GM23338 (cell line): Measurements from ENCODE around the gene SYT5. TPM values are rescaled to one million over a fixed set of nuclear protein-coding genes. Genes with fewer than 3 reads are reported as not detected.

Experiments
- ATAC-seq: fragments of 200-7000 bp; cut with Tn5 transposase; 3 replicates; pipeline ENCODE4 v1.9.1; 2020
- DNase-seq: peaks from one replicate; pipeline ENCODE4 v3.0.0-alpha.2; 2015; ENCODE audit warnings: low spot score
- H2AFZ ChIP-seq: fragments of 200-600 bp; sonication (generic); 2 replicates; pipeline ENCODE4 v1.8.0; 2016; ENCODE audit warnings: antibody characterized with exemption, mild to moderate bottlenecking, moderate library complexity
- H3F3A ChIP-seq: fragments of 200-600 bp; sonication (generic); replicated peaks from 2 replicates; pipeline ENCODE4 v1.8.0; 2017; ENCODE audit warnings: antibody characterized with exemption, mixed run types, low read depth
- H3K27ac ChIP-seq: fragments of 200-600 bp; sonication (generic); 2 replicates; pipeline ENCODE4 v1.6.1; 2016; ENCODE audit warnings: low read depth
- H3K27me3 ChIP-seq: fragments of 200-600 bp; sonication (generic); 2 replicates; pipeline ENCODE4 v1.8.0; 2016; ENCODE audit warnings: mild to moderate bottlenecking, mixed run types, moderate library complexity; ENCODE audit not compliant: insufficient read depth
- H3K36me3 ChIP-seq: fragments of 200-600 bp; sonication (generic); 2 replicates; pipeline ENCODE4 v1.8.0; 2016; ENCODE audit warnings: mild to moderate bottlenecking; ENCODE audit not compliant: insufficient read depth
- H3K4me1 ChIP-seq: fragments of 200-600 bp; sonication (generic); 2 replicates; pipeline ENCODE4 v1.8.0; 2016; ENCODE audit warnings: mild to moderate bottlenecking, moderate library complexity; ENCODE audit not compliant: insufficient read depth
- H3K4me2 ChIP-seq: fragments of 200-600 bp; sonication (generic); 2 replicates; pipeline ENCODE4 v1.7.1; 2017; ENCODE audit warnings: mixed run types
- H3K4me3 ChIP-seq: fragments of 200-600 bp; sonication (generic); 2 replicates; pipeline ENCODE4 v1.6.1; 2016; ENCODE audit warnings: mixed run types
- H3K79me2 ChIP-seq: fragments of 200-600 bp; sonication (generic); replicated peaks from 2 replicates; pipeline ENCODE4 v1.8.0; 2017; ENCODE audit warnings: mild to moderate bottlenecking; ENCODE audit not compliant: insufficient read depth
- H3K9me2 ChIP-seq: fragments of 200-600 bp; sonication (generic); 2 replicates; pipeline ENCODE4 v1.8.0; 2017; ENCODE audit not compliant: insufficient read depth
- H4K20me1 ChIP-seq: fragments of 200-600 bp; sonication (generic); replicated peaks from 2 replicates; pipeline ENCODE4 v1.8.0; 2017; ENCODE audit warnings: mild to moderate bottlenecking; ENCODE audit not compliant: insufficient read depth
- H3K27ac Mint-ChIP-seq: 2 replicates; pipeline ENCODE4 v1.8.0; 2020; ENCODE audit warnings: inconsistent platforms, mild to moderate bottlenecking, moderate library complexity, mixed read lengths
- H3K27me3 Mint-ChIP-seq: 3 replicates; pipeline ENCODE4 v1.8.0; 2022; ENCODE audit warnings: low read depth, mild to moderate bottlenecking, moderate library complexity, mixed read lengths, inconsistent platforms; ENCODE audit not compliant: insufficient read depth, poor library complexity
- H3K36me3 Mint-ChIP-seq: 3 replicates; pipeline ENCODE4 v1.8.0; 2021; ENCODE audit warnings: low read depth, mild to moderate bottlenecking, inconsistent platforms, moderate library complexity, mixed read lengths
- H3K4me1 Mint-ChIP-seq: 3 replicates; pipeline ENCODE4 v1.8.0; 2020; ENCODE audit warnings: mild to moderate bottlenecking, inconsistent platforms, mixed read lengths
- H3K4me3 Mint-ChIP-seq: 3 replicates; pipeline ENCODE4 v1.8.0; 2021; ENCODE audit warnings: moderate library complexity, mild to moderate bottlenecking, inconsistent platforms, mixed read lengths
- H3K9me3 Mint-ChIP-seq: 3 replicates; pipeline ENCODE4 v1.8.0; 2020; ENCODE audit warnings: moderate library complexity, mild to moderate bottlenecking, inconsistent platforms, mixed read lengths
- CREB1 ChIP-seq: fragments of 250-450 bp; sonication (Bioruptor Pico); IDR thresholded peaks from 2 replicates; pipeline ENCODE4 v1.5.0; 2020; ENCODE audit warnings: low read depth, mild to moderate bottlenecking, moderate library complexity
- CTCF ChIP-seq, 2 experiments: fragments of 200-600 bp in 1 of 2; sonication (generic) in 1 of 2; conservative IDR thresholded peaks; 2 replicates each; pipeline versions ENCODE4 v1.5.1 to v1.6.1; 2016 to 2017; ENCODE audit warnings: antibody characterized with exemption in 2 of 2, low read depth in 2 of 2, mild to moderate bottlenecking in 2 of 2, moderate library complexity in 1 of 2
- ETS1 ChIP-seq: IDR thresholded peaks from 2 replicates; pipeline ENCODE4 v1.6.1; 2016; ENCODE audit warnings: antibody characterized with exemption
- EZH2 ChIP-seq: fragments of 200-600 bp; sonication (generic); IDR thresholded peaks from one replicate; pipeline ENCODE4 v1.8.0; 2017; ENCODE audit warnings: antibody characterized with exemption, mild to moderate bottlenecking, low read depth; ENCODE audit not compliant: unreplicated experiment
- EZH2phosphoT487 ChIP-seq: fragments of 200-600 bp; sonication (generic); IDR thresholded peaks from one replicate; pipeline ENCODE4 v1.8.1; 2018; ENCODE audit warnings: antibody characterized with exemption; ENCODE audit not compliant: unreplicated experiment
- JUNB ChIP-seq: IDR thresholded peaks from one replicate; pipeline ENCODE4 v1.6.1; 2016; ENCODE audit warnings: antibody characterized with exemption; ENCODE audit not compliant: unreplicated experiment
- NANOG ChIP-seq: IDR thresholded peaks from 2 replicates; pipeline ENCODE4 v1.6.1; 2016; ENCODE audit warnings: antibody characterized with exemption, borderline replicate concordance
- POLR2AphosphoS5 ChIP-seq: IDR thresholded peaks from 2 replicates; pipeline ENCODE4 v1.6.1; 2016; ENCODE audit warnings: antibody characterized with exemption, low read depth
- REST ChIP-seq: IDR thresholded peaks from one replicate; pipeline ENCODE4 v1.6.1; 2018; ENCODE audit warnings: antibody characterized with exemption; ENCODE audit not compliant: unreplicated experiment
- STAT1 ChIP-seq: IDR thresholded peaks from one replicate; pipeline ENCODE4 v1.6.1; 2016; ENCODE audit warnings: antibody characterized with exemption; ENCODE audit not compliant: unreplicated experiment
- ZNF114 ChIP-seq: fragments of 250-450 bp; sonication (Bioruptor Pico); IDR thresholded peaks from 2 replicates; pipeline ENCODE4 v1.5.0; 2020; ENCODE audit warnings: mild to moderate bottlenecking, moderate library complexity
- ZNF331 ChIP-seq: fragments of 250-450 bp; sonication (Bioruptor Pico); IDR thresholded peaks from 2 replicates; pipeline ENCODE4 v1.5.0; 2020; ENCODE audit warnings: low read depth, mild to moderate bottlenecking, moderate library complexity
- ZNF462 ChIP-seq: fragments of 250-450 bp; sonication (Bioruptor Pico); IDR thresholded peaks from 2 replicates; pipeline ENCODE4 v1.5.0; 2020; ENCODE audit warnings: mild to moderate bottlenecking, moderate library complexity
- polyA plus RNA-seq: library from polyadenylated mRNA; unstranded; fragments of >200 nt; fragmentation: Nextera tagmentation; extraction: Ambion mirVana; gene quantifications from 2 replicates; pipeline ENCODE4 v1.2.1, GENCODE V29; 2016
- total RNA-seq: library from RNA; depleted of rRNA; stranded (reverse); fragments of >200 nt; shearing (Covaris generic); gene quantifications from 2 replicates; pipeline ENCODE4 v1.2.3, GENCODE V29; 2014

Gene SYT5
- total and polyA plus RNA-seq, 2 experiments from 2014 or later: 2.1 to 4.7 TPM

- DNase-seq (no peak), ATAC-seq (no peak)
- H3K4me2 ChIP-seq: no peak within 1 kb of the TSS
- no peaks in the 10 kb centered on the region for H3K79me2 ChIP-seq
- no peak within 1 kb of the TSS for H2AFZ ChIP-seq
- H3K27me3 ChIP-seq: no peaks in the 10 kb centered on the region
- Mint-ChIP-seq H3K27ac (no peak within 1 kb of the TSS), H3K4me1 (peaks cover 4% of the 10 kb centered on the region; the same call in 2 of the 3 replicates), H3K36me3 (peaks cover 22% of the 10 kb centered on the region), H3K27me3 (peaks cover 12% of the 10 kb centered on the region), H3K9me3 (no peaks in the 10 kb centered on the region), H3K4me3 (no peak within 1 kb of the TSS; the same call in 2 of the 3 replicates)
- H4K20me1 ChIP-seq: peaks cover 3% of the 10 kb centered on the region; the same call in 1 of the 2 replicates
- H3K4me3 ChIP-seq: no peak within 1 kb of the TSS
- H3F3A ChIP-seq: no peaks in the 10 kb centered on the region
- TF ChIP-seq STAT1 (no peak), NANOG (no peak), POLR2AphosphoS5 (no peak), EZH2 (no peak), ZNF114 (CRISPR knock-in tag) (no peak), ZNF331 (CRISPR knock-in tag) (no peak), JUNB (no peak), CREB1 (no peak), ZNF462 (no peak), EZH2phosphoT487 (no peak), REST (no peak), ETS1 (no peak), CTCF (conservative IDR thresholded peaks at IDR 0.05; ENCODE audit: low read depth in 2 of 2) (no peak)
- H3K36me3 ChIP-seq: no peaks in the 10 kb centered on the region; the same call in 1 of the 2 replicates
- H3K27ac ChIP-seq: no peak within 1 kb of the TSS
- no peaks in the 10 kb centered on the region for H3K4me1 ChIP-seq
- no peaks in the 10 kb centered on the region for H3K9me2 ChIP-seq
Measured at GRCh38 chr19:55228403-55229031, 48.4 kb upstream of the SYT5 start, which contains the start of gene TMEM86B. Gene TMEM86B, minus strand, starts transcription at chr19:55228763. Its CDS starts 22 bp downstream, at chr19:55228741.
